ENCODE data around the gene SMYD3.

SMYD3 gene

GRCh38 chr1:246134789-246135188 lies 372.3 kb downstream of the SMYD3 start:
- H3K36me3 Mint-ChIP-seq (ENCODE audit: low read depth): no peaks in the 10 kb centered on the region
- H3K4me1 Mint-ChIP-seq (ENCODE audit: low read depth): no peaks in the 10 kb centered on the region
- H3K27ac Mint-ChIP-seq: no peak overlapping the region
- no peaks in the 10 kb centered on the region for H3K27me3 Mint-ChIP-seq (ENCODE audit: low read depth)
- H3K9me3 Mint-ChIP-seq: no peaks in the 10 kb centered on the region
- H3K4me3 Mint-ChIP-seq: no peak overlapping the region

- H3K4me3 Mint-ChIP-seq: no peak overlapping the region
- H3K9me3 Mint-ChIP-seq: no peaks in the 10 kb centered on the region
- H3K27me3 Mint-ChIP-seq (ENCODE audit: low read depth): no peaks in the 10 kb centered on the region
- no peaks in the 10 kb centered on the region for H3K36me3 Mint-ChIP-seq (ENCODE audit: low read depth)
- no peak overlapping the region for H3K27ac Mint-ChIP-seq
- no peaks in the 10 kb centered on the region for H3K4me1 Mint-ChIP-seq (ENCODE audit: low read depth)
These were observed 376.0 kb downstream of the SMYD3 start for GRCh38 chr1:246131095-246131494.

GRCh38 chr1:246128494-246129069 lies 378.5 kb downstream of the SMYD3 start:
- no peaks in the 10 kb centered on the region for H3K36me3 Mint-ChIP-seq (ENCODE audit: low read depth)

GRCh38 chr1:246126580-246126979 lies 380.5 kb downstream of the SMYD3 start:
- no peak overlapping the region for H3K4me3 Mint-ChIP-seq
- H3K9me3 Mint-ChIP-seq: no peaks in the 10 kb centered on the region
- H3K27ac Mint-ChIP-seq: no peak overlapping the region
- H3K36me3 Mint-ChIP-seq (ENCODE audit: low read depth): no peaks in the 10 kb centered on the region
- no peaks in the 10 kb centered on the region for H3K27me3 Mint-ChIP-seq (ENCODE audit: low read depth)
- H3K4me1 Mint-ChIP-seq (ENCODE audit: low read depth): no peaks in the 10 kb centered on the region

More at GRCh38 chr1:246128494-246129069, 378.5 kb downstream of the SMYD3 start:
- Mint-ChIP-seq H3K9me3 (no peaks in the 10 kb centered on the region), H3K4me1 (ENCODE audit: low read depth) (no peaks in the 10 kb centered on the region), H3K27ac (no peak overlapping the region), H3K4me3 (no peak overlapping the region), H3K27me3 (ENCODE audit: low read depth) (no peaks in the 10 kb centered on the region)

GRCh38 chr1:246122071-246122470 lies 385.0 kb downstream of the SMYD3 start:
- H3K27me3 Mint-ChIP-seq (ENCODE audit: low read depth): no peaks in the 10 kb centered on the region
- no peak overlapping the region for H3K27ac Mint-ChIP-seq
- H3K4me3 Mint-ChIP-seq: no peak overlapping the region

GRCh38 chr1:246121533-246121932 lies 385.5 kb downstream of the SMYD3 start:
- Mint-ChIP-seq H3K27ac (no peak overlapping the region), H3K36me3 (ENCODE audit: low read depth) (no peaks in the 10 kb centered on the region), H3K9me3 (no peaks in the 10 kb centered on the region), H3K4me3 (no peak overlapping the region), H3K4me1 (ENCODE audit: low read depth) (peaks cover 10% of the 10 kb centered on the region), H3K27me3 (ENCODE audit: low read depth) (no peaks in the 10 kb centered on the region)

More at GRCh38 chr1:246122071-246122470, 385.0 kb downstream of the SMYD3 start:
- Mint-ChIP-seq H3K9me3 (no peaks in the 10 kb centered on the region), H3K4me1 (ENCODE audit: low read depth) (peaks cover 7% of the 10 kb centered on the region), H3K36me3 (ENCODE audit: low read depth) (no peaks in the 10 kb centered on the region)

GRCh38 chr1:246117066-246117791 lies 389.9 kb downstream of the SMYD3 start:
- Mint-ChIP-seq H3K27ac (peak overlapping the region; percentile 4), H3K36me3 (ENCODE audit: low read depth) (no peaks in the 10 kb centered on the region), H3K27me3 (ENCODE audit: low read depth) (no peaks in the 10 kb centered on the region), H3K4me1 (ENCODE audit: low read depth) (peaks cover 13% of the 10 kb centered on the region), H3K4me3 (peak overlapping the region; percentile 47), H3K9me3 (no peaks in the 10 kb centered on the region)

GRCh38 chr1:246114369-246114768 lies 392.7 kb downstream of the SMYD3 start:
- Mint-ChIP-seq H3K36me3 (ENCODE audit: low read depth) (no peaks in the 10 kb centered on the region), H3K9me3 (no peaks in the 10 kb centered on the region), H3K27ac (no peak overlapping the region), H3K4me1 (ENCODE audit: low read depth) (peaks cover 13% of the 10 kb centered on the region), H3K4me3 (no peak overlapping the region), H3K27me3 (ENCODE audit: low read depth) (no peaks in the 10 kb centered on the region)

GRCh38 chr1:246113555-246114095 lies 393.5 kb downstream of the SMYD3 start:
- H3K36me3 Mint-ChIP-seq (ENCODE audit: low read depth): no peaks in the 10 kb centered on the region
- H3K4me3 Mint-ChIP-seq: no peak overlapping the region

GRCh38 chr1:246111570-246111969 lies 395.5 kb downstream of the SMYD3 start:
- peaks cover 3% of the 10 kb centered on the region for H3K4me1 Mint-ChIP-seq (ENCODE audit: low read depth)
- H3K9me3 Mint-ChIP-seq: no peaks in the 10 kb centered on the region
- no peaks in the 10 kb centered on the region for H3K27me3 Mint-ChIP-seq (ENCODE audit: low read depth)
- H3K27ac Mint-ChIP-seq: no peak overlapping the region
- H3K4me3 Mint-ChIP-seq: no peak overlapping the region
- no peaks in the 10 kb centered on the region for H3K36me3 Mint-ChIP-seq (ENCODE audit: low read depth)

More at GRCh38 chr1:246113555-246114095, 393.5 kb downstream of the SMYD3 start:
- H3K27ac Mint-ChIP-seq: no peak overlapping the region
- H3K27me3 Mint-ChIP-seq (ENCODE audit: low read depth): no peaks in the 10 kb centered on the region
- no peaks in the 10 kb centered on the region for H3K9me3 Mint-ChIP-seq
- peaks cover 13% of the 10 kb centered on the region for H3K4me1 Mint-ChIP-seq (ENCODE audit: low read depth)

GRCh38 chr1:246110343-246111219 lies 396.5 kb downstream of the SMYD3 start:
- Mint-ChIP-seq H3K9me3 (no peaks in the 10 kb centered on the region), H3K27me3 (ENCODE audit: low read depth) (no peaks in the 10 kb centered on the region), H3K27ac (no peak overlapping the region), H3K4me1 (ENCODE audit: low read depth) (peaks cover 3% of the 10 kb centered on the region), H3K36me3 (ENCODE audit: low read depth) (no peaks in the 10 kb centered on the region), H3K4me3 (no peak overlapping the region)

- Mint-ChIP-seq H3K4me3 (no peak overlapping the region), H3K27ac (no peak overlapping the region), H3K9me3 (no peaks in the 10 kb centered on the region), H3K27me3 (ENCODE audit: low read depth) (no peaks in the 10 kb centered on the region), H3K36me3 (ENCODE audit: low read depth) (no peaks in the 10 kb centered on the region), H3K4me1 (ENCODE audit: low read depth) (peaks cover 1% of the 10 kb centered on the region)
These were observed 398.7 kb downstream of the SMYD3 start for GRCh38 chr1:246108278-246108925.

- no peak overlapping the region for H3K27ac Mint-ChIP-seq
- H3K4me1 Mint-ChIP-seq (ENCODE audit: low read depth): no peaks in the 10 kb centered on the region
- H3K4me3 Mint-ChIP-seq: no peak overlapping the region
- H3K36me3 Mint-ChIP-seq (ENCODE audit: low read depth): no peaks in the 10 kb centered on the region
- H3K27me3 Mint-ChIP-seq (ENCODE audit: low read depth): no peaks in the 10 kb centered on the region
- no peaks in the 10 kb centered on the region for H3K9me3 Mint-ChIP-seq
These were observed 399.4 kb downstream of the SMYD3 start for GRCh38 chr1:246107516-246108277.
